Smooth muscle cell (in vitro differentiated cells): ENCODE results near the gene FRY. TPM values are rescaled to one million over a fixed set of nuclear protein-coding genes. Genes with fewer than 3 reads are reported as not detected.

Experiments
- DNase-seq: peaks from one replicate; lab custom pipeline; 2025; ENCODE audit not compliant: unreplicated experiment; lab: John Stamatoyannopoulos, UW
- H2AFZ ChIP-seq: fragments of 200-600 bp; sonication (generic); 2 replicates; pipeline ENCODE4 v1.6.0; 2016; ENCODE audit warnings: antibody characterized with exemption, low read depth, mild to moderate bottlenecking
- H3F3A ChIP-seq: fragments of 200-600 bp; sonication (generic); 2 replicates; pipeline ENCODE4 v1.6.0; 2017; ENCODE audit warnings: antibody characterized with exemption, low read depth
- H3K27ac ChIP-seq: fragments of 200-600 bp; sonication (generic); 2 replicates; pipeline ENCODE4 v1.5.1; 2016; ENCODE audit warnings: low read depth, mild to moderate bottlenecking
- H3K27me3 ChIP-seq: fragments of 200-600 bp; sonication (generic); 2 replicates; pipeline ENCODE4 v1.6.1; 2016; ENCODE audit warnings: low read depth, mild to moderate bottlenecking
- H3K36me3 ChIP-seq: fragments of 200-600 bp; sonication (generic); 2 replicates; pipeline ENCODE4 v1.5.1; 2016; ENCODE audit warnings: low read depth
- H3K4me1 ChIP-seq: fragments of 200-600 bp; sonication (generic); 2 replicates; pipeline ENCODE4 v1.5.1; 2016; ENCODE audit warnings: low read depth
- H3K4me2 ChIP-seq: fragments of 200-600 bp; sonication (generic); 2 replicates; pipeline ENCODE4 v1.6.0; 2016; ENCODE audit warnings: mild to moderate bottlenecking
- H3K4me3 ChIP-seq: fragments of 200-600 bp; sonication (generic); 2 replicates; pipeline ENCODE4 v1.5.1; 2016; ENCODE audit warnings: mild to moderate bottlenecking
- H3K79me2 ChIP-seq: fragments of 200-600 bp; sonication (generic); 2 replicates; pipeline ENCODE4 v1.6.0; 2016; ENCODE audit warnings: low read depth, mild to moderate bottlenecking
- H3K9ac ChIP-seq: fragments of 200-600 bp; sonication (generic); 2 replicates; pipeline ENCODE4 v1.6.0; 2016; ENCODE audit warnings: low read depth
- H3K9me3 ChIP-seq: fragments of 200-600 bp; sonication (generic); replicated peaks from 2 replicates; pipeline ENCODE4 v1.5.1; 2016; ENCODE audit warnings: low read depth
- H4K20me1 ChIP-seq: fragments of 200-600 bp; sonication (generic); 2 replicates; pipeline ENCODE4 v1.6.0; 2016; ENCODE audit warnings: low read depth
- CTCF ChIP-seq: fragments of 200-600 bp; sonication (generic); IDR thresholded peaks from 2 replicates; pipeline ENCODE4 v1.5.1; 2017; ENCODE audit warnings: borderline replicate concordance, mild to moderate bottlenecking, antibody characterized with exemption; ENCODE audit not compliant: insufficient read depth, poor library complexity, severe bottlenecking
- WGBS: methylation state at CpG from one replicate; pipeline ENCODE4 v1.1.7; 2016; ENCODE audit warnings: low lambda C conversion rate; 5-methylcytosine and 5-hydroxymethylcytosine counted together
- polyA plus RNA-seq: library from polyadenylated mRNA; unstranded; fragments of >200 nt; fragmentation: Nextera tagmentation; extraction: Ambion mirVana; gene quantifications from 2 replicates; pipeline ENCODE4 v1.2.1, GENCODE V29; 2016
- total RNA-seq: library from RNA; depleted of rRNA; stranded (reverse); fragments of >200 nt; gene quantifications from 2 replicates; pipeline ENCODE4 v1.2.3, GENCODE V29; 2014

The FRY gene
- total and polyA plus RNA-seq, 2 experiments from 2014 or later: 1.1 to 3.2 TPM

DNA sequence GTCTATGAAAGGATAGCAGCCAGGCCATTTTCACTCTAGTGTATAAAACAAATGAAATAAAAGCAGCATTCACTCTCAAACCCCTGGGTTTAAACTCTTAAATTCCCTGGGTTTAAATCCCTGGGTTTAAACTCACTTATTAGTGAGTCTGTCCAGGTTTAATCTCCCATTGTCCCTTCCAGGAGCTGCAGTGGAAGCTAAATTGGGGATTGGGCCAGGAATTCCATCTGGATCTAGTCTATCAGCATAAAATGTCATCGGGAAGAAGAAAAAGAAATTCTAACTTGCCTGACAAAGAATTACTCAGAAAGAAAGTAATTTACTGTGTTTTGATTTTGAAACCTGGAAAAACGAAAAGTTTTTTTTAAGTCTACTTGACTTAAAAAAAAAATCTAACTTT is 54.8 kb downstream of the FRY start:
- Histone ChIP-seq H3K4me3 (no peak overlapping the region), H3K27ac (no peak overlapping the region), H3K4me2 (no peak overlapping the region), H3K36me3 (no peaks in the 10 kb centered on the region), H4K20me1 (no peaks in the 10 kb centered on the region), H3K9me3 (no peaks in the 10 kb centered on the region), H3K9ac (no peak overlapping the region), H3K79me2 (no peaks in the 10 kb centered on the region), H3K4me1 (peaks cover 42% of the 10 kb centered on the region), H2AFZ (no peak overlapping the region), H3K27me3 (no peaks in the 10 kb centered on the region), H3F3A (no peaks in the 10 kb centered on the region)
- DNase-seq: no peak
- WGBS: 71% methylated on average over 2 of the region's 2 CpGs
- no peak for TF ChIP-seq CTCF

DNA sequence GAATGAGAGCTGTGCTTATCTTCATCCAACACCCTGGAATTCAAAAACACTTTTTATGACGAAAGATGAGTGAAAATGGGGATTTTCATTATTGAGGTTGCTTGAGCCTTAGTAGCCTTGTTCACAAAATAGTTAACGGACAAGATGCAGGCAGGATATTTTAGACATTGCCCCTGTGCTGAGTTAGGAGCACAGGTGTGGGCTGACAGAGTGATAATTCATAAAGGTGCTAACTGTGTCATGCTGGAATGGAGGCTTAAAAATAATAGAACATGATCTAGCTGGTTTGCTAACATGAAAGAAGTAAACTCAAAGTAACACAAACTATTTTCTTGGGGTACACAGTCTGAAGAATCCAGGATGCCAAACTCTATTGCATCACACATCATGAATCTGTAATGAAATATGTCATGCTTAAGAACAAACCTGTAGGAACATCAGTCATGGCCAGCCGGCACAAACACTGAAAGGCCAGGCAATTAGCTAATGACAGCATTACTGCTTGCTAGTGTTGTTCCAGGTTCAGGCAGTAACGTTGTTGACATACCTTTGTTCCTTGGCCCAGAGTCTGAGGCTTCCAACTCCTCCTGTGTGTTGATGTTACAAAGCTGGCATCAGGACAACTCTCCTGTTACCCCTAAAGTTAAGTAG is 55.3 kb downstream of the FRY start:
- Histone ChIP-seq H3K27me3 (no peaks in the 10 kb centered on the region), H2AFZ (no peak overlapping the region), H3K4me3 (no peak overlapping the region), H3K9me3 (no peaks in the 10 kb centered on the region), H3K4me2 (no peak overlapping the region), H3K27ac (no peak overlapping the region), H3K4me1 (peaks cover 42% of the 10 kb centered on the region), H3K36me3 (no peaks in the 10 kb centered on the region), H3K9ac (no peak overlapping the region), H4K20me1 (no peaks in the 10 kb centered on the region), H3F3A (no peaks in the 10 kb centered on the region), H3K79me2 (no peaks in the 10 kb centered on the region)
- TF ChIP-seq CTCF: no peak
- DNase-seq: no peak
- 64% methylated on average over 4 of the region's 4 CpGs for WGBS

DNA sequence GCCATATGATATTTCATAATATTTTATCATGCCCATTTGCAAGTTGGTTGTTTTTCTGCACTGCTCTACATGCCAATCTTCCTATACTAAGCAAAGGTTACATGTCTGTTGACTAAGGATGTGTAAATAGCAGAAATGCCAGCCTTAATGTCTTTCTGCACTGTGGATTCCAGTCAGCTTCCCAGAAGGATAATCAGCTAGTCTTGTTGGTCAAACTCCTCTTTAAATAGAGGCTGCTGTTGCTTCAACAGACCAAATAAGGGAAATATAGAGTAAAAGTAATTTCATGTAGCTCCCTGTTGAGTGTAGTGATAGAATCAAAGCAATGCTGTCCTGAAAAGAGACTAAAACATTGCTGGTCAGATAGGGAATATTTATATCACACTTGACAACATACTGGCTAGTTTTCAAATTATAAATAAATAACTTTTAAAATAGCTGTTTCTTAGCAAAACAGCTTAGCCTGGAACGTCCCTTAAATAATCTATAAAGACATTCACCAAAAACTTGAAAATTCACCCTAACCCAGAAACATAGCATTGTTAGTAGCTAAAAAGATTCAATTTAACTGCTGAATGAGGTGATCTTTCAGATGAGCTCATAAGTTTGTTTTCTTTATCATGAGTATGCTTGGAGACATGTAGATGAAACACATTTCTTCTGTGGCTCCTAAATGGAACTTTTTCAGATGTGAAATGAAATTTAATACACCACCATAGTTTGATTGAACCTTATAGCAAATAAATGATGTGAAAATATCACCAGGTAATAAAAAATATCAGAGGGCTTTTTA is 56.6 kb downstream of the FRY start:
- H3K9me3 ChIP-seq: no peaks in the 10 kb centered on the region
- 71% methylated on average over 1 of the region's 1 CpG for WGBS
- H3K27ac ChIP-seq: peak overlapping the region; percentile 17
- H3K4me2 ChIP-seq: no peak overlapping the region
- no peak overlapping the region for H3K4me3 ChIP-seq
- H3K79me2 ChIP-seq: no peaks in the 10 kb centered on the region
- no peak for DNase-seq
- no peaks in the 10 kb centered on the region for H3K36me3 ChIP-seq
- H3K27me3 ChIP-seq: no peaks in the 10 kb centered on the region
- no peaks in the 10 kb centered on the region for H4K20me1 ChIP-seq
- H3K4me1 ChIP-seq: peaks cover 30% of the 10 kb centered on the region
- no peak overlapping the region for H3K9ac ChIP-seq
- TF ChIP-seq CTCF: no peak
- no peak overlapping the region for H2AFZ ChIP-seq
- no peaks in the 10 kb centered on the region for H3F3A ChIP-seq
